WTC11 (cell line): Measurements from ENCODE around the gene EHD2. TPM values are rescaled to one million over a fixed set of nuclear protein-coding genes. Genes with fewer than 3 reads are reported as not detected.
"Not testable (repeated sequence)": the region's sequence is repeated elsewhere in the genome, so short reads cannot be mapped to it uniquely, and the experiment has no call there.

Experiments
- ATAC-seq: fragments of 200-7000 bp; cut with Tn5 transposase; 2 replicates; pipeline ENCODE4 v1.10.0; 2021; ENCODE audit warnings: mild to moderate bottlenecking, moderate library complexity
- CTCF ChIA-PET: fragments of 300-600 bp; sonication (Branson Sonifier 250); formaldehyde crosslinking; loops from one replicate; lab custom pipeline; 2021; ENCODE audit warnings: antibody characterized with exemption; lab: Charles Lee
- POLR2A ChIA-PET: fragments of 350-600 bp; sonication (Branson Sonifier 250); formaldehyde crosslinking; loops from one replicate; lab custom pipeline; 2021; ENCODE audit warnings: antibody characterized with exemption; lab: Charles Lee
- DNase-seq: peaks from one replicate; pipeline ENCODE4 v3.0.0; 2021; ENCODE audit warnings: low spot score
- H3K27ac Mint-ChIP-seq: 2 replicates; pipeline ENCODE4 v1.8.0; 2021; ENCODE audit warnings: mixed read lengths
- H3K27me3 Mint-ChIP-seq: 2 replicates; pipeline ENCODE4 v1.8.0; 2021; ENCODE audit warnings: low read depth, mild to moderate bottlenecking, moderate library complexity, mixed read lengths
- H3K36me3 Mint-ChIP-seq: 2 replicates; pipeline ENCODE4 v1.8.0; 2021; ENCODE audit warnings: mixed read lengths
- H3K4me1 Mint-ChIP-seq: 2 replicates; pipeline ENCODE4 v1.8.0; 2022; ENCODE audit warnings: mixed read lengths
- H3K4me3 Mint-ChIP-seq: 2 replicates; pipeline ENCODE4 v1.8.0; 2021; ENCODE audit warnings: mild to moderate bottlenecking, moderate library complexity, mixed read lengths
- H3K9me3 Mint-ChIP-seq: 2 replicates; pipeline ENCODE4 v1.8.0; 2021; ENCODE audit warnings: mixed read lengths
- ATF1 ChIP-seq: sonication (generic); formaldehyde crosslinking; IDR thresholded peaks from 2 replicates; pipeline ENCODE4 v1.8.1; 2023; ENCODE audit warnings: mild to moderate bottlenecking, moderate library complexity, missing genetic modification reagents
- CREM ChIP-seq: sonication (generic); formaldehyde crosslinking; IDR thresholded peaks from 2 replicates; pipeline ENCODE4 v1.8.1; 2022; ENCODE audit warnings: mild to moderate bottlenecking, missing genetic modification reagents, moderate library complexity
- ETV6 ChIP-seq: sonication (generic); formaldehyde crosslinking; IDR thresholded peaks from 2 replicates; pipeline ENCODE4 v1.8.1; 2022; ENCODE audit warnings: mild to moderate bottlenecking, missing genetic modification reagents
- FOXJ3 ChIP-seq: sonication (generic); formaldehyde crosslinking; IDR thresholded peaks from 2 replicates; pipeline ENCODE4 v1.9.0; 2021; ENCODE audit warnings: missing genetic modification reagents, mild to moderate bottlenecking, borderline replicate concordance
- GABPB1 ChIP-seq: sonication (generic); formaldehyde crosslinking; IDR thresholded peaks from 2 replicates; pipeline ENCODE4 v1.8.1; 2023; ENCODE audit warnings: mild to moderate bottlenecking, missing genetic modification reagents
- GTF2I ChIP-seq: fragments of 250-450 bp; sonication (Bioruptor Pico); conservative IDR thresholded peaks from 2 replicates; pipeline ENCODE4 v1.4.0; 2021; ENCODE audit warnings: mild to moderate bottlenecking
- HMGA2 ChIP-seq: fragments of 250-450 bp; sonication (Bioruptor Pico); IDR thresholded peaks from 2 replicates; pipeline ENCODE4 v1.4.0; 2021; ENCODE audit warnings: mild to moderate bottlenecking, moderate library complexity
- NFATC4 ChIP-seq: fragments of 250-450 bp; sonication (Bioruptor Pico); IDR thresholded peaks from 2 replicates; pipeline ENCODE4 v1.9.0; 2021; ENCODE audit warnings: mild to moderate bottlenecking
- NR1H2 ChIP-seq: sonication (generic); formaldehyde crosslinking; IDR thresholded peaks from 2 replicates; pipeline ENCODE4 v1.9.0; 2021; ENCODE audit warnings: mild to moderate bottlenecking, moderate library complexity, missing genetic modification reagents
- NR2C2 ChIP-seq: sonication (generic); formaldehyde crosslinking; IDR thresholded peaks from 2 replicates; pipeline ENCODE4 v1.8.0; 2022; ENCODE audit warnings: mild to moderate bottlenecking, missing genetic modification reagents
- TCF7 ChIP-seq: sonication (generic); formaldehyde crosslinking; IDR thresholded peaks from 2 replicates; pipeline ENCODE4 v1.8.0; 2022; ENCODE audit warnings: mild to moderate bottlenecking, low read depth, missing genetic modification reagents, moderate library complexity
- TEAD4 ChIP-seq: sonication (generic); formaldehyde crosslinking; IDR thresholded peaks from 2 replicates; pipeline ENCODE4 v1.8.0; 2022; ENCODE audit warnings: mild to moderate bottlenecking, missing genetic modification reagents
- TP53 ChIP-seq: sonication (generic); formaldehyde crosslinking; IDR thresholded peaks from 2 replicates; pipeline ENCODE4 v1.8.1; 2023; ENCODE audit warnings: mild to moderate bottlenecking, missing genetic modification reagents
- ZBTB43 ChIP-seq: sonication (generic); formaldehyde crosslinking; IDR thresholded peaks from 2 replicates; pipeline ENCODE4 v1.8.1; 2023; ENCODE audit warnings: mild to moderate bottlenecking, missing genetic modification reagents
- ZNF121 ChIP-seq: sonication (generic); formaldehyde crosslinking; IDR thresholded peaks from 2 replicates; pipeline ENCODE4 v1.8.0; 2023; ENCODE audit warnings: missing genetic modification reagents
- ZNF263 ChIP-seq: sonication (generic); formaldehyde crosslinking; IDR thresholded peaks from 2 replicates; pipeline ENCODE4 v1.8.1; 2022; ENCODE audit warnings: low read depth, mild to moderate bottlenecking, moderate library complexity, missing genetic modification reagents
- ZNF671 ChIP-seq: fragments of 250-450 bp; sonication (Bioruptor Pico); IDR thresholded peaks from 2 replicates; pipeline ENCODE4 v1.8.0; 2021; ENCODE audit warnings: mild to moderate bottlenecking
- total RNA-seq: library from RNA; stranded (reverse); gene quantifications from 3 replicates; pipeline ENCODE4 v1.2.3, GENCODE V29; 2021
- TF ChIP-seq, protein P1 (sequence below): fragments of 250-450 bp; sonication (Bioruptor Pico); conservative IDR thresholded peaks from 2 replicates; pipeline ENCODE4 v1.9.0; 2021; ENCODE audit warnings: mild to moderate bottlenecking
- TF ChIP-seq, protein P2 (sequence below): sonication (generic); formaldehyde crosslinking; IDR thresholded peaks from 2 replicates; pipeline ENCODE4 v1.8.1; 2023; ENCODE audit warnings: mild to moderate bottlenecking, missing genetic modification reagents, moderate library complexity

The EHD2 gene
- total RNA-seq, 1 experiment from 2014 or later, result 11.8 TPM

DNA sequence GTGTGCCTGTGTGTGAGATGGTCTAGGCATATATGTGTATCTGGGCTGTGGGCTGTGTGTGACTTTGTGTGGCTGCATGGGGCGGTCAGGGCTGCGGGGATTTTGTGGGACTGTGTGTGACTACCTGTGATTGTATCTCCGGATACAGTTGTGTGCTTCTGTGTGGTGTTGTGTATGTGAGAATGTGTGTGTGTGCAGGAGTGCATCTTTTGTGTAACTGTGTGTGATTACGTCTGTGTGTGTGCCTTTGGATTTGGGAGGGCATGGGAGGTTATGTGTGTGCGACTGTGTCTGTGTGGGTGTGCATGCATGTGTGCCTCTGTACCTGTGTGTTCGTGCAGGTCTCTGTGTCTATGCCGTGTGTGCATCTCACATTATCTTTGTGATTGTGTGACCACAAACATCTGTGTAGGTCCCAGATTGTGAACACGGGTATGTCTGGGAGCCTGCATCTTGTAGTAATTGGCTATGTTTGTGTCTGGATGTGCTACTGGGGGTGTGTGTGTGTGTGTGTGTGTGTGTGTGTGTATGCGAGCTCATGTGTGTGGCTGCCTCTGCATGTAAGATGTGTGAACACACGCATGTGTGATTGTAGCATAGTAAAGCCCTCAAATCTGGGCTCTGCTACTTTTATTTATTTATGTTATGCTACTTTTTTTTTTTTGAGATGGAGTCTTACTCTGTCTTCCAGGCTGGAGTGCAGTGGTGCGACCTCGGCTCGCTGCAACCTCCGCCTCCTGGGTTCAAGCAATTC lies 7.6 kb downstream of the EHD2 start:
- Mint-ChIP-seq H3K27me3 (no peaks in the 10 kb centered on the region), H3K36me3 (peaks cover 6% of the 10 kb centered on the region; the same call in 1 of the 2 replicates), H3K9me3 (no peaks in the 10 kb centered on the region), H3K4me3 (no peak overlapping the region), H3K4me1 (peaks cover 4% of the 10 kb centered on the region; the same call in 1 of the 2 replicates), H3K27ac (peak overlapping the region; percentile 10; the same call in 1 of the 2 replicates)
- ChIA-PET CTCF (interaction anchor here (3.8 kb wide), 1 partner anchor 8 kb away, joined by 42 read pairs; the partner anchor contains the start of gene EHD2), POLR2A (no interaction called here)
- TF ChIP-seq ETV6 (CRISPR knock-in tag) (no peak), NR1H2 (no peak)
- DNase-seq (no peak), ATAC-seq (no peak)

DNA sequence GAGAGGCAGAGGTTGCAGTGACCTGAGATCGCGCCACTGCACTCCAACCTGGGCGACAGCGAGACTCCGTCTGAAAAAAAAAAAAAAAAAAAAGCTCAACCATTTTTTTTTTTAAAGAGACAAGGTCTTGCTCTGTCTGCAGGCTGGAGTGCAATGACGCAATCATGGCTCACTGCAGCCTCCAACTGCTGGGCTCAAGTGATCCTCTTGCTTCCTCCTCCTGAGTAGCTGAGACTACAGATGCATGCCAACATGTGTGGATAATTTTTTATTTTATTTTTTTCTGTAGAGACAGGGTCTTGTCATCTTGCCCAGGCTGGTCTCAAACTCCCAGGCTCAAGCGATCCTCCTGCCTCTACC lies 10.3 kb downstream of the EHD2 start:
- DNase-seq (no peak), ATAC-seq (no peak)
- Mint-ChIP-seq H3K36me3 (no peaks in the 10 kb centered on the region), H3K27me3 (no peaks in the 10 kb centered on the region; the same call in 1 of the 2 replicates), H3K4me1 (peaks cover 7% of the 10 kb centered on the region; the same call in 1 of the 2 replicates), H3K4me3 (no peak overlapping the region), H3K27ac (no peak overlapping the region), H3K9me3 (no peaks in the 10 kb centered on the region)
- ChIA-PET POLR2A (interaction anchor here (0.7 kb wide), 2 partner anchors 10 to 276 kb away, joined by 3 to 4 read pairs; partner anchors contain the start of gene EHD2), CTCF (interaction anchor here (0.6 to 3.8 kb wide), 7 partner anchors 10 to 287 kb away, joined by 3 to 42 read pairs (median 3); partner anchors contain the start of gene EHD2)
- peak; percentile 75 for TF ChIP-seq GABPB1 (CRISPR knock-in tag)
- TF ChIP-seq TEAD4 (CRISPR knock-in tag), result no peak

DNA sequence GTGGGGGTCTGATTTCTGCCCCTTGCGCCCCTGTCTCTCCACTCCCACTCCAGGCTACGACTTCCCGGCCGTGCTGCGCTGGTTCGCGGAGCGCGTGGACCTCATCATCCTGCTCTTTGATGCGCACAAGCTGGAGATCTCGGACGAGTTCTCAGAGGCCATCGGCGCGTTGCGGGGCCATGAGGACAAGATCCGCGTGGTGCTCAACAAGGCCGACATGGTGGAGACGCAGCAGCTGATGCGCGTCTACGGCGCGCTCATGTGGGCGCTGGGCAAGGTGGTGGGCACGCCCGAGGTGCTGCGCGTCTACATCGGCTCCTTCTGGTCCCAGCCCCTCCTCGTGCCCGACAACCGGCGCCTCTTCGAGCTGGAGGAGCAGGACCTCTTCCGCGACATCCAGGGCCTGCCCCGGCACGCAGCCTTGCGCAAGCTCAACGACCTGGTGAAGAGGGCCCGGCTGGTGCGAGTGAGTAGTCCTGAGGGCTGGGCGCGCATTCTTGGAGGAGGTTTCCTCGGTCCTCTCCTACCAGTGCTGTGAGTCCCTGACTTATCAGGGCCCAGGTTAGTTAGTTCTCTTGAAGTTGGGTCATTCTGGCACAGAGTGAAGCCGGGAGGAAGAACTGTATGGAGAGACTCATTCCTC lies 12.7 kb downstream of the EHD2 start:
- DNase-seq (no peak), ATAC-seq (no peak)
- TF ChIP-seq NFATC4 (CRISPR knock-in tag) (no peak), ZNF263 (CRISPR knock-in tag) (no peak), ZNF121 (no peak), TCF7 (CRISPR knock-in tag) (no peak), ATF1 (CRISPR knock-in tag) (no peak), NR2C2 (CRISPR knock-in tag) (no peak), HMGA2 (CRISPR knock-in tag) (no peak), TP53 (CRISPR knock-in tag) (no peak)
- TF ChIP-seq, protein P1, sequence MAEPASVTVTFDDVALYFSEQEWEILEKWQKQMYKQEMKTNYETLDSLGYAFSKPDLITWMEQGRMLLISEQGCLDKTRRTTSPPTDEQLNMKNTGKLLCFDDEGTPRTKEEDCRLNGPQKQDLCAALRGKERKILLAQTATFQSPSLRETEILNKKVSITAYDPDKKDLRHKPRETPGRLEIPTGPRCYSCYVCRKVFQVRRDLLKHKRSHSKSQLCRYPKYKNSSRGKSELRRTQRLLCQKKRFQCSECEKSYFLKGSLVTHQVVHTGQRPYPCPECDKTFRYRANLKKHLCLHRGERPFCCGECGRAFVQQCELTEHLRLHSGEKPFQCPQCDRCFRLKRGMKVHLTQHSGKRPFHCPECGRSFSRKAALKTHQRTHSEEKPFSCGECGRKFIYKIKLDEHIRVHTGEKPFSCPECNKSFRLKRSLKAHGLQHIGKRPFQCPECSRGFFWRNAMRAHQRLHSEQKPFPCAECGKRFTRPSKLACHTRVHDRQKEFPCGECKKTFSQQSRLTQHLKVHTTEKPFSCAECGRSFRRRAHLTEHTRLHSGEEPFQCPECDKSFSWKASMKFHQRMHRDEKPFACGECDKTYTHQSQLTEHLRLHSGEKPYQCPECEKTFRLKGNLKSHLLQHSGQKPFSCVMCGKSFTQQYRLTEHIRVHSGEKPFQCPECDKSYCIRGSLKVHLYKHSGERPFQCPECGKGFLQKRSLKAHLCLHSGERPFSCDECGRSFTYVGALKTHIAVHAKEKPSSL, result no peak
- Mint-ChIP-seq H3K27ac (0 out of 2 replicates have a peak overlapping the region, but pooled peaks have one; percentile 23), H3K4me1 (peaks cover 13% of the 10 kb centered on the region), H3K36me3 (no peaks in the 10 kb centered on the region), H3K9me3 (peaks cover 6% of the 10 kb centered on the region), H3K27me3 (no peaks in the 10 kb centered on the region; the same call in 1 of the 2 replicates), H3K4me3 (no peak overlapping the region)
- ChIA-PET POLR2A (no interaction called here), CTCF (interaction anchor here (0.9 to 1.9 kb wide), 3 partner anchors 12 to 39 kb away, joined by 4 to 18 read pairs (median 7); partner anchors contain the start of gene EHD2)

GRCh38 chr19:47726467-47726866 lies 13.2 kb downstream of the EHD2 start:
- H3K9me3 Mint-ChIP-seq, result peaks cover 7% of the 10 kb centered on the region
- CTCF ChIA-PET, result interaction anchor here (0.9 to 1.9 kb wide), 4 partner anchors 13 to 39 kb away, joined by 4 to 18 read pairs (median 6); partner anchors contain the start of gene EHD2
- no peaks in the 10 kb centered on the region for H3K36me3 Mint-ChIP-seq
- no peak overlapping the region for H3K27ac Mint-ChIP-seq
- no peaks in the 10 kb centered on the region; the same call in 1 of the 2 replicates for H3K27me3 Mint-ChIP-seq
- H3K4me3 Mint-ChIP-seq, result no peak overlapping the region
- DNase-seq (no peak), ATAC-seq (no peak)
- TF ChIP-seq ZNF671 (no peak), ATF1 (CRISPR knock-in tag) (no peak), GTF2I (CRISPR knock-in tag) (no peak), ZNF121 (peak; percentile 67), TEAD4 (CRISPR knock-in tag) (no peak), FOXJ3 (CRISPR knock-in tag) (no peak), ZBTB43 (CRISPR knock-in tag) (no peak), CREM (CRISPR knock-in tag) (no peak)
- TF ChIP-seq, protein P2, sequence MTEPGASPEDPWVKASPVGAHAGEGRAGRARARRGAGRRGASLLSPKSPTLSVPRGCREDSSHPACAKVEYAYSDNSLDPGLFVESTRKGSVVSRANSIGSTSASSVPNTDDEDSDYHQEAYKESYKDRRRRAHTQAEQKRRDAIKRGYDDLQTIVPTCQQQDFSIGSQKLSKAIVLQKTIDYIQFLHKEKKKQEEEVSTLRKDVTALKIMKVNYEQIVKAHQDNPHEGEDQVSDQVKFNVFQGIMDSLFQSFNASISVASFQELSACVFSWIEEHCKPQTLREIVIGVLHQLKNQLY, result no peak
- TF ChIP-seq, all 79 proteins: peak for 1
- POLR2A ChIA-PET, result no interaction called here
- H3K4me1 Mint-ChIP-seq, result peaks cover 13% of the 10 kb centered on the region

DNA sequence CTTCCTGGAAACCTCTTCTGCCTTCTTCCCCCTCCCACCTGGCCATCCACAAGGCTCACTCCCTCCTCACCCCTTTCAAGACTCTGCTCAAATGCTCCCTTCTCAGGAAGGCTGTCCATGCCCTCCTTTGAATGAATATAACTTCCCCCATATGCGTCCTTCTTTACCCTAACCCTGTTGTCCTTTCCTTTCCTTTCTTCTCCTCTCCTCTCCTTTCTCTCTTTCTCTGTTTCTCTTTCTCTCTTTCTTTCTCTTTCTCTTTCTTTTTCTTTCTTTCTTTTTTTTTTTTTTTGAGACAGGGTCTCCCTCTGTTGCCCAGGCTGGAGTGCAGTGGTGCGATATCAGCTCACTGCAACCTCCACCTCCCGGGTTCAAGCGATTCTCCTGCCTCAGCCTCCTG lies 15.1 kb downstream of the EHD2 start:
- ATAC-seq, H3K27ac Mint-ChIP-seq, H3K36me3 Mint-ChIP-seq, POLR2A ChIA-PET, H3K27me3 Mint-ChIP-seq, H3K4me3 Mint-ChIP-seq, H3K9me3 Mint-ChIP-seq, DNase-seq: not testable (repeated sequence)
- H3K4me1 Mint-ChIP-seq, result peaks cover 13% of the 10 kb centered on the region
- CTCF ChIA-PET, result interaction anchor here (0.7 to 3.4 kb wide), 3 partner anchors 12 to 249 kb away, joined by 3 to 29 read pairs (median 6); partner anchors contain the start of gene EHD2
